ENCODE measurements around the gene PRPSAP1.

DNA sequence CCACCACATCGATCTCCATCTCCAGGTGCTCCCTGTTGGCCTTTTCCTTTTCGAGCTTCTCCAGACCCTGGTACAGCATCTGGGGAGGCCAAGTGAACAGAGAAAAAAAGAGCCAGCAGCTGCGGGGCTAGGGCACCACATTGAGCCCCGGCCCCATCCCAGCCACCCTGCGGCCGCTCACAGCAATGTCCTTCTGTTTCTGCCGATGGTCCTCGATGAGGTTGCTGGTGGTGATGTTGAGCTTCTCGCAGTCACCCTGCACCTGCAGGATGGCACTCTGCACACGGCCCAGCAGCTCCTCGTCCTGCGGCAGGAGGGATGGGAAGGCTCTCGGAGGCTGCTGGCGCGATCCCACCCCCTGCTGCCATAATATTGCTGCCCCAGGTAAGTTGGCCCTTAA lies 73.1 kb downstream of the PRPSAP1 start:
- TF ChIP-seq, protein P1, sequence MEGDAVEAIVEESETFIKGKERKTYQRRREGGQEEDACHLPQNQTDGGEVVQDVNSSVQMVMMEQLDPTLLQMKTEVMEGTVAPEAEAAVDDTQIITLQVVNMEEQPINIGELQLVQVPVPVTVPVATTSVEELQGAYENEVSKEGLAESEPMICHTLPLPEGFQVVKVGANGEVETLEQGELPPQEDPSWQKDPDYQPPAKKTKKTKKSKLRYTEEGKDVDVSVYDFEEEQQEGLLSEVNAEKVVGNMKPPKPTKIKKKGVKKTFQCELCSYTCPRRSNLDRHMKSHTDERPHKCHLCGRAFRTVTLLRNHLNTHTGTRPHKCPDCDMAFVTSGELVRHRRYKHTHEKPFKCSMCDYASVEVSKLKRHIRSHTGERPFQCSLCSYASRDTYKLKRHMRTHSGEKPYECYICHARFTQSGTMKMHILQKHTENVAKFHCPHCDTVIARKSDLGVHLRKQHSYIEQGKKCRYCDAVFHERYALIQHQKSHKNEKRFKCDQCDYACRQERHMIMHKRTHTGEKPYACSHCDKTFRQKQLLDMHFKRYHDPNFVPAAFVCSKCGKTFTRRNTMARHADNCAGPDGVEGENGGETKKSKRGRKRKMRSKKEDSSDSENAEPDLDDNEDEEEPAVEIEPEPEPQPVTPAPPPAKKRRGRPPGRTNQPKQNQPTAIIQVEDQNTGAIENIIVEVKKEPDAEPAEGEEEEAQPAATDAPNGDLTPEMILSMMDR (IDR thresholded peaks at IDR 0.05), result no peak
- TF ChIP-seq POLR2A (IDR thresholded peaks at IDR 0.05), result no peak
